HG03432 (cell line): ENCODE data around the gene CAMK2D.

Experiments
- ATAC-seq: cut with Tn5 transposase; IDR thresholded peaks from one replicate; pipeline ENCODE4 v1.9.1; 2021; ENCODE audit warnings: mild to moderate bottlenecking, moderate library complexity; ENCODE audit not compliant: unreplicated experiment

Gene CAMK2D

DNA sequence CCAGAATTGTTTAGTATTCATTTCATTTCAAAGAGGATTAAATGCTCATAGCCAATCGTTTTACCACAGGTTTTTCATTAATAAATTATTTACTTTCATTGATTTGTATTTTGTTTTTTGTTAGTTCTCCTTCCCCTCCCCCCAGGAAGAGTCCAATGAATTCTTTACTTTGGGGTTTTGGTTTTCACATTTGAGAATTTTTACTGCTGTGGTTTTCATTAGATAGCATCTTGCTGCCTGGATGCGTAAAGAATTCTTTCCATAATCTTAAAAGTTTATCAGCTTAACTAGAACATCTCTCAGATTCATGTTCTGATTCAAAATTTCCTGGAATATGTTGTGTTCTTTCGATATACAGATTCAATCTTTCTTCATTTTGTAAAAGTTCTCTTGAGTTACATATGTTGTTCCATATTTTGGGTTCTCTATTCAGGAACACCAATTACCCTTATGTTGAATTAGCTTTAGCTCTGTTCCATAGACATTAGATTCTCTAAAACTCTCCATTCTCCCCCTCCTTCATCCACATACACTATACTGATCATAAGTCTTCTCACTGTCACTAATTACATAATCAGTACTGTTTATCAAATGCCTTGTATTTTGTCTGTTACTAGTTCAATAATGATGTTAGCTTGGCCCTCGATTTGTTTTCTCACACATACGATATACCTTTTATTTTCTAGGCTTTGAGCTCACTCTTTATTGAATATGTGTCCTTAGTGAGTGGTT is 184.4 kb downstream of the CAMK2D start:
- ATAC-seq, result no peak

DNA sequence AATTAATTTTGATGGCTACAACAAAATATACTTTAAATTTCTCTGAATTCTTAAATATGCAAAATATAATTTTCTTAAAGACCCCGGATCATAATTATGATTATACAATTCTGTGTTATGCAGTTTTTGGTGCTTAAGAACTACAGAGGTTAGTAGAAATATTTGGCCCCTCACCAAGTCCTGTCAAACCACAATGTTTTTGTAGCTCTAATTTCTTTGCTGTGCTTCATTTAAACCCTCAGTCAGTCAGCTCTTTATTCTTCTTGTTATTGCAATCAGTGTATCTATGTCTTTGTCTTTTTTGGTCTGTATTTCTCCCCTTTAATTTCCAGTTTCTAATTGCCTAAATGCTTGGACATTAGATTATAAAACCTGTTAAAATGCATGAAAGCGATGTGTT is 186.1 kb downstream of the CAMK2D start:
- ATAC-seq, result no peak

DNA sequence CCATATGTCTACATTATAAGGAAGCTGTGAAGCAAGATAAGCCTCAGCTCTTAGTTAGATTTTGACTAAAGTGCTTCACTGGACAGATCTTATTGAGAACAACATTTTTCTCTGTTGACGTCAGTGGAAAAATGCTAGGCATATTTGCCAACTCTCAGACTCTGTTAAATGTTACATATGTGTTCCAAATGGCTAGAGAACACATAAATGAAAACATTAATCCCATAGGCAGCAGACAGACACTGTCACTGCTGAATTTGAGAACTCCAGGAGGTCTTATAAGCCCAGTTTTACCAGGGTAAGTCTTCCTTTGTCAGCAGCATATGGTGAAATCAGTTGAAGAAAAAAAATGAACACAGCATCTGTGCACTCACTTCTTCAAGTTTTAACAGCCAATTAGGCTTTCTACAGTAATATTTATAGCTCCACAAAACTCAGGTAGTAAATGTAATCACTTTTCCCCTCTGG is 186.9 kb downstream of the CAMK2D start:
- ATAC-seq, result no peak

DNA sequence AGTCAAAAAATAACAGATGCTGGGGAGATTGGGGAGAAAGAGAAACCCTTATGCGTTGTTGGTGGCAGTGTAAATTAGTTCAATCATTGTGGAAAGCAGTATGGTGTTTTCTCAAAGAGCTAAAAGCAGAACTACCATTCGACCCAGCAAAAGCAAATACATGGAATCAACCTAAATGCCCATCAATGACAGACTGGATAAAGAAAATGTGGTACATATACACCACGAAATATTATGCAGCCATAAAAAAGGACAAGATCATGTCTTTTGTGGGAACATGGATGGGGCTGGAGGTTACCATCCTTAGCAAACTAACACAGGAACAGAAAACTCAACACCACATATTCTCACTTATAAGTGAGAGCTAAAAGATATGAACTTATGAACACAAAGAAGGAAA is 188.9 kb downstream of the CAMK2D start:
- no peak for ATAC-seq

DNA sequence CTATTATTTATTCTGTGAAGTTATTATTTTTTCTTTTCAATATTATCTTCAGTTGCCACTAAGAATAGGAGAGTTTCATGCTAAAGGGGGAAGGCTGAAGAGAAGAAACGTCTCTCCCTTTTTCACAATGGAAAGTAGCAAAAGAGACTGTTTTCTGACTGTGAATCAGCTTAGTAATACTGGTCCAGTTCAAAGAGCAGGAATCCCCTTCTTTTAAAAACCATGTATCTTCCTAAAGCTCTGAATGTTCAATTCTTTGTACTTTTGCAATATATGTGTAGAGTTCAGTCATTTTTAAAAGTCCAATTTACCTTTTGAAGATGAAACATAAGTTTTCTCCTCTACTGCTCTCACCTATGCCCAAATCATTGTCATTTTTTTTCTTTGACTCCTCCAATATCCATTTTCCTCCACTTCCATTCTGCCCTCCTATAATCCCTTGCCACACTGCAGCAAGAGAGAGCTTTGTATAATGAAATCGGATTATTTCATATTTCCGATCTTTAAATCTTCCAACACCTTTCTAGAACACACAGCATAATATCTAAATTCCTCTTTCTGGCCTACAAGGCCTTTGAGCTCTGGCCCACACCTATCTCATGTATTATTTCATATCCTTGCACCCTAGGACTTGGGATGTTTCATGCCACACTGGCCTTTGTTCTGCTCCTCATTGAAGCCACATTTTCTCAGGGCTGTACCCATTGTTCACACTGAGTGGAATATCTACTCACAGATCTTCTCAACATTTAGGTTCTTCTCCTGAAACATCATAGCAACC is 195.3 kb downstream of the CAMK2D start:
- peak; percentile 26 for ATAC-seq

DNA sequence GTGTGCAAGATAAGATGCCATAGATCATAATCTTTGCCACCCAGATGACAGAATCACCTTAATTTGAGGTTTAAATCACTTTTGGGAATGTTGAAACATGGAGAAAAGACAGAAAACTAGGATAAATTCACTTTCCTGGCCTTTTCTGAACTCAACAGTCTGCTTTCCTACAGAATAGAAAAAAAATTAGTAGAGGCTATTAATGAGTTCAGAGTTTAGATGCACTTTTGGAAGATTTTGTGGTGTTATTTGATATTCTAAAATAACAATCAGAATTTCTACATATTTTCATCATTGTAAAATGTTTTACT is 195.9 kb downstream of the CAMK2D start:
- no peak for ATAC-seq

DNA sequence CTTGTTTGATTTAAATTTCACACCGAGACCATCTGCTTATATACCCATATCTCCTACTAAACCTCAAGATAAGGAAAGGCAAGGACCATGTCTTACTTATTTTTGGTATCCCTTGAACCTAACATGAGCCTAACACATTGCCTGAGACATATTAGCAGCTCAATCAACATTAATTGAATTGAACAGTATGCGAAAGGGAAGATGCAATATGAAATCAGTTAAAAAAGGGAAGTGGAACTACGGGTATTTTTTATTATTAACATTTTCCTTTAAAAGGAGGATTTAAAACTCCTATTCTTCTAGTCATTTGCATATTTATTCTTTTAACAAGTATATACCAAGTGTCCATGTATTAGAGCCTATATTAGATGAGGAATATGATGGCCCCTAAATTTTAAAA is 197.0 kb downstream of the CAMK2D start:
- peak; percentile 32 for ATAC-seq

DNA sequence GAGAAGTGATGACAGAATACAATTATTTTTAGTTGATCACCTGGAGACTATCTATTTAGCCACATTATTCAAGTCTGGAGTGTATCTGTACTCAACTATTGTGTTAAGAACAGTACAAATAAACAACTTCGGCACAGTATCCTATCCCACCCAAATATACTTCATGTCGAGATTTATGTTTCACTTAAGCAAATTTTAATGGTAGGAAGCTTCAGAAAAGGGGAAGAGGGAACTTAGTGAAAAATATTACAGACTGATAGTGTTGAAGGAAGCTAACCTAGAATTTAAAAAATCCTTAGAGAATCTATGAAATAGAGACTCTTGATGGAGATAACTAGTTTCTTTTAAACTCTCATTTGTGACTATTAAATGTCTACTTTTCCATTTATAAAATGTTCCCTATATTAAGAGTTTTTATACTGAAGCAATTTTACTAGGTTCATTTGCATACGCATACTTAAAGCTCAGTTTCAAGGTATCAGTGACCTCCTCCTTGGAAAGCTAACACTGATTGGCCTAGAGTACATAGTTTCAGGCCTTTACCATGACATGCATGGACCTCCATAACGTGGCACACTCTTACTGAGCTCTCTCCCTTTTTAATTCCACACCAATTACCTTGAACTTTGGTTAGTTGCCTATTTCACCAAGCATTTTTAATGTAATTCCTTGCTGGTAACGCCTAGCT is 197.7 kb downstream of the CAMK2D start:
- no peak for ATAC-seq

DNA sequence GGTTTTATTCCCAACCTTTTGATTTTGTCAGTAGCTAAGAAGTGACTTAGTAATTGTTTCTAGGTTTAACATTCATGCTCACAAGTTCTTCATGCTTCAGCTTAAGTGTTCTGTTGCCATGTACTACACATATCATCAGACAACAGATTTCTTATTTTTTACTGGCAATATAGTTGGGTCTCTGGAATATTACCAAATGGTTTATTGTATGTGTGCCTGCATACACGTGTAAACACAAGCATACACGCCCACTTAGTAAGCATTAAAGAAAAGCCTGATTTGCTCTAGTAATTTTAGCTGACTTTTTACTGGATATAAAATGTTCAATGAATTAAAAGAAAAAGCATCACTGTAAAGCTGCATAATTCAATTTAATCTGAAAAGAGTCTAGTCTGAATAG is 199.8 kb downstream of the CAMK2D start:
- no peak for ATAC-seq

DNA sequence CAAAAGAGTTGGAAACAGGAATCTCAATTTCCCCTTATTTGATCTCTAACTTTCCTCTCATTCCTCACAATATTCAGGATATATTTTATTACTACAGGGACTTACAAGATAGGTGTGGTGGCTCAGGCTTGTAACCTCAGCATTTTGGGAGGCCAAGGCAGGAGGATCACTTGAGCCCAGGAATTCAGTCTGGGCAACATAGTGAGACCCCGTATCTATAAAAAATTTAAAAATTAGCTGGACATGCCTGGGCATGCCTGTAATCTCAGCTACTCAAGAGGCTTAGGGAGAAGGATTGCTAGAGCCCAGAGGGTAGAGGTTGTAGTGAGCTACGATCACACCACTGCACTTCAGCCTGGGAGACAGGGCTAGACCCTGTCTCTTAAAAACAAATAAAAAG is 200.4 kb downstream of the CAMK2D start:
- no peak for ATAC-seq

DNA sequence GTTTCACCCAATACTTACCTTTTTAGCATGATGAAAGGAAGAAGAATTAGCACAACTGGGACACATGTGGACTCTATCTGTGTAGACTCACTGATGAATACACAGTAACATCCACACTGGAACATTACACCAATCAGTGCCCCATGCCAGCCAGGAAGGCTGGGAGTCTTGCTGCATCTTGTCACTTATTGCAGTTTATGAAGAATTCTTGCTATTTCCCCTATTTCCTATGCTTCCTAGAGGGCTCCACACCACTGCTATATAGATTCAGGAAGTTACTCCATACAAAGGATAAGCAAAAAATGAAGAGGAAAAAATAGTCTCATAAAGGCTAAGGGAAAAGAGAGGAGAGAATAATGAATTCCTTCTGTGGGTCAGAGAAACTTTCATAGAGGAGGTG is 201.0 kb downstream of the CAMK2D start:
- no peak for ATAC-seq

DNA sequence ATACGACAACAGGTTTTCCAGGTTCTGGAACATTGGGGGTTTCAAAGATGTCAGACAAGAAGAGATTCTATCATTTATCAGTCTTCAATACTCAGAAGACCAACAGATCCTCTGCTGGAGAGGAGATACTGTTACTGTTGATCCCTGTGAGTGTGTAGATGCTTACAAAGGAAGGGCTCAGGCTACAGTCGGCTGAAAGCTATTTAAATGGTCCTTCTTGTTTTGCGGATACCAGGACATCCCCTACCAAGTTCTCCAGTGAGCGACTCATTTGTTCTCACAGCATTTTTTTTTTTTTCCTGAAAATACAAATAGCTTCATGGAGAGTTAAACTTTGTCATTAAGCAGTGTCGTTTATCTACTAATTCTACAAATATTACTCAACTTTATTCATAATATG is 201.6 kb downstream of the CAMK2D start:
- ATAC-seq, result no peak

DNA sequence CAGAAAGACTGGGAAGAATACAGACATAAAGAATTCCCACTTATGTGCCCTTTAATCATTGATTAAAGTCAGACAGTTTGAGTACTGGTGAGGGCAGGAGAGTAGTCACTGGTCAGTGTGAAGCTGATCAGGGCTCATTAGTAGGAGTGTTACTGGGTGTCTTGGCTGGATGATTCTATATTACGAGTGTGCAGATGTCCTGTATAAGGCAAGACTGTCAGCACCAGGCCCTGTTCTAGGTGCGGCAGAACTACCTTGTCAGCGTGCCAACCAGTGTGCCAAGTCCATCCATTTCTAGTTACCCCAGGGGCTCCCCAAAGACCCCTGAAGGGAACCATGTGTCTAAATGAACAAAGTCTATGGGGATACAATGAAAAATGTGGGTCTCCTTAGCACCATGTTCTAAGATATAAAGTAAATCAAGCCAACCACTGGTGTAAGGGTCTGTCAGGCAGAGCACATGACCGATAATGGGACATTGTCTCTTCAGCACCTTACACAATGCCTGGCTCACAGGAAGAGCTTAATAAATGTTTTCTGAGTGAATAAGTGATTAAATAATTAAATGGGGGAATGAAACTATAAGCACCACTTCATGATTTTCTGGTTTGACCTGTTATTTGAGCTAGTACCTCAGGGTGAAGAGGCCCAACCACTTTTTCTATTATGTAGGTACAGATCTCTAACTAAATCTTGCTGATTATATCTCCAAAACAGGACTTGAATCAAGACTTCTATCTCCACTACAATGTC is 205.0 kb downstream of the CAMK2D start:
- ATAC-seq, result no peak

DNA sequence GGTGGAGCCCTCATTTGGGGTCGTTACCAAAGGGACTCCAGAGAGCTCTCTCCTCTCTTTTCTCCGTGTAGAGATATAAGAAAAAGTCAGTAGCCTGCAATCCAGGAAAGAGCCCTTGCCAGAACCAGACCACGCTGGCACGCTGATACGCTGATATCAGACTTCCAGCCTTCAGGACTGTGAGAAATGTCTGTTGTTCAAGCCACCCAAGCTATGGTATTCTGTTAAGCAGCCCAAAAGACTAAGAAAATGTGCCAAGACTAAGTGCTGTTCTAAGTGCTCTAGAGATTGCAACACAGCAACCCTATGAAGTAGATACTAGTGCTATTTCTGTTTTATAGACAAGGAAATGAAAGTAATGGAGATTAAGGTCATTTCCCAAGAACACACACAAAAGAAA is 205.7 kb downstream of the CAMK2D start:
- ATAC-seq, result no peak

DNA sequence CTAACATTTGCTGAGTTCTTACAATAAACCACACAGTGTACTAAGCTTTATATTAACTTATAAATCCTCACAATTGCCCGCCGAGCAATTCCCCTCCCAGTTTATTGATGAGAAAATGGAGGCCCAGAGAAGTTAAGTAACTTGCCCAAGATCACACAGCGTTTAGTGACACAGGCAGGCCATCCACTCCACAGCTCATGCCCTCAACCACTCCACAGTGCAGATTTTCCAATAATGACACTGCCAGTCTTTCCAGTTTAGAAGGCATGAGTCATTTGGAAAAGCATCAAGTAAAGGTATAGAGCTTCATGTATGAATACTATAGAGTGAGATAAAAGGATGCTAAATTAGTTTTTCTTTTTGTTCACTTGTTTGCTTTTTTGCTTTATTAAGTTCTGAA is 208.5 kb downstream of the CAMK2D start:
- ATAC-seq, result no peak

DNA sequence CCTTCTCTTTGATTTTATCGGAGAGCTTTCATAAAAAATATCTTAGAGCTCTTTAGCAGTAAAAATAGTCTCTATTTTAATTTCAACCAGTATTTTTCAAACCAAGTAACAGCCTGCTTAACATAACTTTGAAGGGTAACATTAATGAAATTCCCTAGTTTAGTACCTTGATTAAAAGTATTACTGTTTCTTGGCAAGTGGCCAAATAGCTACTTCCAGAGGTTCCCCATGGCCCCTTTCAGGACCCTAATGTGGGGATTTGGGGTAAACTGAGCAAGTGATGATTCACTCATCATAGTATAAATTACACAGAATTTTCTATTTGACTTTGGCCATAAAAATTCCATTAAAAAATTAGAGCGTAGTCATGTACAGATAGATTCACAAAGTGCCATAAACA is 211.0 kb downstream of the CAMK2D start:
- ATAC-seq, result no peak

DNA sequence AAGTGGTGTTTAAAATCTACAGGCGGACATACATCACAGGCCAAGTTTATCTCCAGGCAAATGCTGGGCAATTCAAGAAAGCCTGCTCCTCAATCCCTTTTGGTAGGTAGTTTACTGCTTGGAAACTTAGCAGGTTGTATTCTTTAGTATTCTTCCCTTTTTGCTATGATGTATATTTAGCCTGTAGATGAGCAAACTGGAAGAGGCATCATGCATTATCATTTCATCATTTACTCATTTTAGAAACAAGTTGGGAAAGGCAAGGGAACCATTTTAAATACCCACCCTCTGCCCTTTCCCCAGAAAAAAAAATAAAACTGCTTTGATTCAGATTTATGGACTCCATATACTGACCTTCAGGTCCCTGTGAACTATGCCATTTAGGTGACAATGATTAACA is 213.2 kb downstream of the CAMK2D start:
- ATAC-seq, result no peak

DNA sequence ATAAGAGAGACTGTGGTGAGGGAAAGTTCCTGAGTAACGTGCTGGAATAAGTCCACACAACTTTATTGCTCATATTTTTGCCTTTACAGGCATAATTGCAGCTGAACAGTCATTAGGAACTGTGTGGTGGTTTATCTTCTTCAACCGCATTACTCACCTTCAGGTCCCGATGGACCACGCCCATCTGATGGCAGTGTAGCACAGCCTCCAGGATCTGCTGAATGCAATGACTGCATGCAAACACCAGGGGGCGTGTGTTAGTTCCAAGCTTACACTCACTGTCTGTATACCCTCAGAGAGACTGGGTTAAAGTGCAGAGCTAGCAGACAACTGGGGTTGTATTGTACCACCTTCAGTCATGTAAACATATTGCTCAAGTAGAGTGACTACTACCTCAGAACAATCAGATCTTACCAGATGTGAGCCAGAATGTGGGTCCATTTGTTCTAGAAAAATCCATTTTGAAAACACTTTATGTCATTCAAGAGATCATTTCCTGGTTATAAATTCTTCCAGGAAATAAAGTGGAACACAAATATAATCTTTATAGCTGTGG is 214.0 kb downstream of the CAMK2D start:
- peak; percentile 99 for ATAC-seq

DNA sequence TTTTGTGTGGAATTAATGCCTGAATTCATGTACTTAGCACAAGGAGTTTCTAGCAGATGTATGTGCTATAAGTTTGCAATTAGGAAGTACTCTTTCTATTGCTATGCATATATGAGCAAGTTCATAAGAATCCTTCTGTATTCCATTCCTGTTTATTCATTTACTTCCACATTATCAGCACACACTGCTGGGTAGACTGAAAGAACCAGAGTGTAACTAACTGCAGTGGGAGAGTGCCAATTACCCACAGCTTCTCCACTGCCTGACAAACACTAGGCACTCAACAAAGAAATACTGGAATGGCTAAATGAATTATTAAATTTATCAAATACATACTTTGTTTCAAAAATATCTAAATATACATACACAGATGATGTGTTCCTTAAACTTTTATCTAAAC is 219.6 kb downstream of the CAMK2D start:
- no peak for ATAC-seq

DNA sequence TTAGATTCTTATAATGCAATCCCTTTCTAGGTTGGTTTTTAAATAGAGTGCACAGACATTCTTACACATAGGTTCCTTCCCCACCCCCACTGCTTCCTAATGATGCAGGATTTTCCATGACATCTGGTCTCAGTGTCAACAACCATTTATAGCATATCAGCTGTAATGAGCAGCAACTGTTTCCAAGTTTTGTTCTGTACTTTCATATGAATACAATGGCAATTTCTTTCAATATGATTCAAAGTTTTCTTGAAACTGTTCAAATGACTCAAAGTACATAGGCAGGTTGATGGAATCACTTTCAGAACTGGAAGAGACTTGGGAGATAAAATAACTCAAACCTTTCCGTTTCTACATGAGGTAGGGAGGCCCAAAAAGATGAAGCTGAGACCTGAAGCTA is 220.7 kb downstream of the CAMK2D start:
- ATAC-seq, result no peak

DNA sequence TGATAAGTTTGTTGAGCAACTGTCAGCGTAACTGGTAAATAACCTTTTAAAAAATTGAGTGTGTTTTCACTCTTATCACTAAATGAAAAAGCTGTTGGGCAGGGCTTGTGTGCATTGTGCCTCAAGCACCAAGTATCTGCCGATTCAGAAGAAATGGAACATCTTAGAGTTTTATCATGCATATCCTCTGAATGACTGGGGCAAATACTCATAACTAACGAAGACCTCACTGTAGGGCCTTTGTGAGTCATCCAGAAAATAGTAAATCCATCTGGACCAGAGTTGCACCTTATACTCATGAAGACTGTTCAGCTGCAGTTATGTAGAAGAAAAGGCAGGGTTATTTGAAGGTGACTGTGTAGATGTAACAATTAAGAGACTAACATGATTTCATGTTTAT is 222.1 kb downstream of the CAMK2D start:
- peak; percentile 84 for ATAC-seq
